SIG-M5 (cell line): Measurements from ENCODE around the gene TMEM181.

Experiments
- DNase-seq: peaks from one replicate; lab custom pipeline; 2025; lab: John Stamatoyannopoulos, UW

The TMEM181 gene

DNA sequence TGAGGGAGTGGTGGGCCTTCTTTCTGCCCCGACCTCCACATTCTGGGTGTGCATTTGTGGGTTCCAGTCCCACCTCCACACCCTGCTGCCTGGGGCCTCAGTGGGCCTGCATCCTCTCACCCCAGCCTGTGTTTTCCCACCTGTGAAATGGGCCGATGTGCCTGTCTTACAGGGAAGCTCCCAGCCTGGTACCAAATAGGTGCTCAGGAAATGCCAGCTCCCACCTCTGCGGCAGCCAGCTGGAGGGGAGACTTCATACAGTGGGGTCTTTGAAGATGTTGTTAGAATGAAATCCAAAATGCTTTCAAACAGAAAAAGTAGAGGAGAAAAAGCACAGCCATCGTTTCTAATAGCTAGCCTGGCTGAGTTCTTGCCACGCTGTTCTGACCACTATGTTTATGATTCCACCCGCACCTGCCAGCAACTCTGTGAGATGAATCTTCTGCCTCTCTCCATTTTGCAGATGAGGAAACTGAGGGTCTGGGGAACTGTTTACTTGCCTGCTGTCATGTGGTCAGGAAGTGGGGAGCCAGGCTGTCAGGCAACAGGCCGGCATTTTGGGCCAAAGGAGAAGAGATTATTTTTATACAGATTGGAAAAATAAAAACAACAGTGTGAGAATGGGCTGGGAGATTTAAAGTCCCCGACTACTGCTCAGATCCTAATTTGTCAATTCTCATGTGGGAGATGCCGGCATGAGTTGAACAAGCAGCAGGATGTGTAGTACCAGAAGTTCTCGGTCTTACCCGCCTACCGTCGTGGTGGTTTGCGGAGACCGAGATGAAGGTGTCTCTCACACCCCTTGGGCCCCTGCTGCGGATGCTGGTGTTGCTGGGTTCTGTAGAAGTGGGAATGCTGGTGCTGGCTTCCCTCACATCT is 4.6 kb downstream of the TMEM181 start:
- no peak for DNase-seq

GRCh38 chr6:158565122-158565429 is 5.2 kb downstream of the TMEM181 start:
- DNase-seq = no peak

DNA sequence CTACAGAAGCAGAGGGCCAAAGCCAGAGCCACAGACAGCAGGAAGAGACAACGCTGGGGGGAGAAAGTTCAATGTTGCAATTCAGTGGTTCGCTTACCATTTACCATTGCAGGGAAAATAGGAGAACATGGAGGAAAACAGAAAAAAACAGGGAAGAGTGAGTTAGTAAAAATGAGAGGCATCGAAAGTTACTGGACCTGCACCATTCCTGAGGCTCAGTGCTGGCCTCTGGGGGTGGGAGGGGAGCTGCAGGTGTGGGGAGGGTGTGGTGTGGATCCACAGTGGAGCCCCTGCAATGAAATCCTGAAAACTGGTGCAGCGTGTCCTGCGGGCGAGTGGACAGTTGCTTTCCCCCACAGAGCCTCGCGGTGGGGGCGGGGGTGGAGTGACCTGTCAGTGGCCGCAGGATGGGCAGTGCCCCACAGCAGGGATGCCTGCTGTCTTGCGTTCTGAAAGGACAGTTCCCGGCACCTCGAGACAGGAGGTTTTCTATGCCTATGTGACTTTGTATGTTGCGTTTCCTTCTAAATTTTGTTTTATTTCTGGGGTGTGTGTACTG is 5.7 kb downstream of the TMEM181 start:
- no peak for DNase-seq

DNA sequence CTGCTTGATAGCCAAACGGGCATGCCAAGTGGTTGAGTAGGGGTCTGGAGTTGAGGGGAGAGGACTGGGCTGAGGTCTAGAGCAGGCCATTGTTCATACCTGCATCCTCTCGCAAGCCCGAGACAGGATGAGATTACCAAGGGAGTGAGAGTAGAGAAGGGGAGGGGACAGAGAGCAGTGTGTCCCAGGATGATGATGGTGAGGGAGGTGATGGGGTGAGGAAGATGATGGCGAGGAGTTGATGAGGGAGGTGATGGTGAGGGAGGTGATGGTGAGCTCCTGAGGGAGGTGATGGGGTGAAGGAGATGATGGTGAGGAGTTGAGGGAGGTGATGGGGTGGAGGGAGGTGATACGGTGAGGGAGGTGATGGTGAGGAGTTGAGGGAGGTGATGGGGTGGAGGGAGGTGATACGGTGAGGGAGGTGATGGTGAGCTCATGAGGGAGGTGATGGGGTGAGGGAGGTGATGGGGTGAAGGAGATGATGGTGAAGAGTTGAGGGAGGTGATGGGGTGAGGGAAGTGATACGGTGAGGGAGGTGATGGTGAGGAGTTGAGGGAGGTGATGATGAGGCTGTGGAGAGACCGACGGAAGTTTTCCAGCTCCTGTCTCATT is 6.4 kb downstream of the TMEM181 start:
- DNase-seq = no peak

DNA sequence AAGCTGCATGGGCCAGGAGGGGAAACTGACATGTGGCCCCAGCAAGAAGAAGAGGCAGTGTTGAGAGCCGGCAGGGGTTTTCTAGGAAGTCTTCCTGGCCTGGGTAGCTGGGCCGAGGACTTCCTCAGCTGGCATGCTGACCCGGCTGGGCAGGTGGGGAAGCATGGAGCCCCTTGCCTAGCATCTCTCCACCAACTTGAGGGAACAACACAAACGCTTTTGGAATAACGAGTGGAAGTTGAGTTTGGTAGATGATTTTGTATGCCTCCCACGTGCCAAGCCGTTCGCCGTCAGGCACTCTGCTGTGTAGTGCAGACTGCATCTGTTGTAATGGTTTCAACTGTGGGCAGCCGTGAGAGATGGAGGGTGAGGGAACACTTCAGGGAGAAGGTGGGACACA is 7.3 kb downstream of the TMEM181 start:
- no peak for DNase-seq

- DNase-seq = no peak
Observed at GRCh38 chr6:158567871-158568401, 8.0 kb downstream of the TMEM181 start.

DNA sequence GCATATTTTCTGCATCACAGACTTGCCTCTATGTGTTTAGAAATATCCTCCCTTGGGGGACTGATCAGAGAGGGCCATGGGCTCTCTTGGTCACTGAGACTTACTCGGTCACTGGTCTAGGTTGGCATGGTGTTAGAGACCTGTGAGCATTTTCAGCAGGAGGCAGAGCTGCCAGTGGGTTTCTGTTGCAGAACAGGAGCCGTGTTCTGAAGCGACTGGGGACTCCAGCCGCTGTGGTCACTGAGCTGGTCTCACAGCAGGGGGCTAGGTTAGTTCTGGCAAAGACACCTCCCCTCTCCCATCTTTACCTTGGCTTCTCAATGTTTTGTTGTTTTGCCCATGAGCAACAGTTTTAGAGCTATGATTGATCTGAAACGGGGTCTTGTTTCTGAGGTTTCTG is 8.7 kb downstream of the TMEM181 start:
- no peak for DNase-seq

GRCh38 chr6:158569036-158569435 is 9.1 kb downstream of the TMEM181 start:
- no peak for DNase-seq

- no peak for DNase-seq
Observed at GRCh38 chr6:158570681-158570962, 10.7 kb downstream of the TMEM181 start.

- DNase-seq = no peak
Observed at GRCh38 chr6:158571826-158572652, 12.1 kb downstream of the TMEM181 start.

- DNase-seq = no peak
Observed at GRCh38 chr6:158572653-158573541, 13.0 kb downstream of the TMEM181 start.

DNA sequence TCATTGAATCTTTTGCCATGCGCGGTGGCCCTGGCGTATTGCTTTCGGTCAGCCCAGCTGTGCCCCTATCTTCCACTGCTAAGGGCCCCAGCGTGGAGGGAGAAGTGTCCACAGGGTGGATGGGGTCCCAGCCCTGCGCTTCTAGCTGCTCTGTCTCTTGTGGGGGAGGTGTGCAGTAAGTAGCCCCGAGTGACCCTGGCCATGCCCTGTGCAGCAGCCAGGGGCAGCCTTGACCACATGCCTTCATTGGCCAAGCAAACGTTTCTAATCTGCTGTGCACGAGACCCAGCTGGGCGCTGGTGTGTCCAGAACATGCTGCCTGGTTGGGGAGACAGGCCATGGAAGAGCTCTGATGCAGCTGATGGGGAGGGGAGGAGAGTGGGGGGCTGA is 13.6 kb downstream of the TMEM181 start:
- DNase-seq = no peak

- DNase-seq = no peak
Observed at GRCh38 chr6:158574800-158575199, 14.9 kb downstream of the TMEM181 start.

- DNase-seq = no peak
Observed at GRCh38 chr6:158575550-158575949, 15.7 kb downstream of the TMEM181 start.

DNA sequence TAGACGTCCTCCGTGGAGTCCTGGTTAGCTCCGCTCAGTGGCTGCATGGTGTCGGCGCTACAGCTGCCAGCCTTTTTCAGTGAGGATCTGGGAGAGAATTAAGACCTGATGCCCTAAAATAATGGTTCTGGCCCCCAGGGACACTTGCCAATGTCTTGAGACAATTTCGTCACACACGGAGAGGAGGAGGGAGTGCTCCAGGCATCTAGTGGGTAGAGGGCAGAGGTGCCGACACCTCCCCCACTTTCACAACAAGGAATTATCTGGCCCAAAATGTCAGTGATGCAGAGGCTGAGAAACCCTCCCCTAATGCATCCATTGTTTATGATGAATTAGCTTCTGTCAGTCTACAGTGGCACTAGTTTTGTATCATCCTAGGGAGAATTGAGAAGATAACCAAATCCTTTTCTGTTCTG is 24.4 kb downstream of the TMEM181 start:
- no peak for DNase-seq

DNA sequence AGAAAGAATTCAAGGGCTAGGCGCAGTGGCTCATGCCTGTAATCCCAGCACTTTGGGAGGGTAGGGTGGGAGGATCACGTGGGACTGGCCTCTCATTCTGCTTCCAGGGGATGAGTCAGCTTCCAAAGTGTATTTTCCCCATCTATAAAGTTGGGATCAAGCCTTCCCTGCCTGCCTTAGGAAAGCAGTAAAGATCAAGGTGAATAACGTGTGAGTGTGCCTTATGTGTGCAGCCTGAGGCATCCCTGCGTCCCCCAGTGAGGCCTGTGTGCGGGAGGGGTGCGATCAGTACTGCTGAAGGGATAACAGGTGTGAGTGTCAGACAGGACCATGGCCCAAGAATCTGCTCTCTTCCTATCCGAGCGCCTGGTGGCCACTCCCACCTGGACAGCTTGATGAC is 26.8 kb downstream of the TMEM181 start:
- DNase-seq = no peak

GRCh38 chr6:158589366-158589765 is 29.5 kb downstream of the TMEM181 start:
- DNase-seq = no peak

- DNase-seq = no peak
Observed at GRCh38 chr6:158591134-158591809, 31.4 kb downstream of the TMEM181 start.

GRCh38 chr6:158591810-158592209 is 31.9 kb downstream of the TMEM181 start:
- DNase-seq = no peak

GRCh38 chr6:158593670-158594069 is 33.8 kb downstream of the TMEM181 start:
- DNase-seq = no peak

DNA sequence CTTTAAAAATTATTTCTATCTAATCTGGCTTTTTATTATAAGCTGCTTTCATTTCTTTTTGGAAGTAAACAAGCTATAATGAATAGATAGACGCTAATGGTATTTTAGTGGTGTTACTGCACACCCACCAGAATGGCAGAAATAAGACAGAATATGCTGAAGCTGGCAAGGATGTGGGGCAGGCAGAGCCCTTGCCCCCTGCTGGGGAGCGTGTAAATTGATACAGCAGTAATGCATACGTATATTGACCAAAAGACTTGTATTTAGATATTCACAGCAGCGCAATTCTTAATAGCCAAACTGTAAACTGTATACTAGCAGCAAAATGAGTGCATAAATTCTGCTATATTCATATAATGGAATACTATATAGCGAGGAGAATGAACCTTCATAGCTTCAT is 35.3 kb downstream of the TMEM181 start:
- no peak for DNase-seq
